GM21447 (cell line): ENCODE results near the gene ZNF652.
"Not testable (repeated sequence)": the region's sequence is repeated elsewhere in the genome, so short reads cannot be mapped to it uniquely, and the experiment has no call there.

Source experiments
- ATAC-seq: cut with Tn5 transposase; IDR thresholded peaks from one replicate; pipeline ENCODE4 v1.9.1; 2021; ENCODE audit not compliant: unreplicated experiment

ZNF652 gene

DNA sequence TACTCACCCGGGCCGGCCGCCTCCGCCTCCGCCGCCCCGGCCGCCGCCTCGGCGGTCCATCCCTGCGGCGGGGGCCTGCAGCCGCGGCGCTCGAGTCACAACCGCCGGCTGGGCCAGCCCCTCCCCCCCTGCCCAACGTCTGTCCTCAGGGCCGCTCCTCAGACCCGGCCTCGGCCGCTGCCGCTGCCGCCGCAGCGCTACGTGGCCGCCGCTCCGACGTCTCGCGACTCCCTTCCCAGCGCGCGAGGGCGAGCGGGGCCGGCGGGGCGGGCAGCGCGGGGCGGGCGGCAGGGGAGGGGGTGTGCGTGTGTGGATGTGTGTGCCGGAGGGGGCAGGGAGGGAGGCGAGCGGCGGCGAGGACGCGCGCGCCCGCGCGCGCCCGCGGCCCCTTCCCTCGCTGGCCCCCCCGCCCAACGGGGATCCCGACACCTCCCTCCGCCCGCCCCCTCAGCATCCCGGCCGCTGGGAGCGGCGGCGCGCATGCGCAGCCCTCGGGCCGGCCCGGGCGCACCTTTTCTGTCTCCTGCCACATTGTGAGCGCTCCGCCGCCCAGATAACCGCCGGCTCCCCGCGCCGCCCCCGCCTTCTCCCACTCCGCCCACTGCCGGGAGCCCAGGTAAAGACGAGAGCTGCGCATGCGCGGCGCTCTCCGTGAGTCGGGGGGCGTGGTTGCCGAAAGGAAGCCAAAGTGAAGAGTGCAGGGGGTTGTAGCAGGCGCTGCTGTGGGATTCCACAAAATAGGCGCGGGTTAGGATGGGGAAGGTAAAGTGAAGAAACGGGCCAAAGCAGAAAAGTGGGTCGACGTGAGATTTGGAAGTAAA, at the start of gene ZNF652:
ZNF652 (minus strand) TSS at position 349 of the 821 bp plus-strand sequence. CDS start 44,525 bp downstream, outside the sequence.
- ATAC-seq: peak; percentile 47

DNA sequence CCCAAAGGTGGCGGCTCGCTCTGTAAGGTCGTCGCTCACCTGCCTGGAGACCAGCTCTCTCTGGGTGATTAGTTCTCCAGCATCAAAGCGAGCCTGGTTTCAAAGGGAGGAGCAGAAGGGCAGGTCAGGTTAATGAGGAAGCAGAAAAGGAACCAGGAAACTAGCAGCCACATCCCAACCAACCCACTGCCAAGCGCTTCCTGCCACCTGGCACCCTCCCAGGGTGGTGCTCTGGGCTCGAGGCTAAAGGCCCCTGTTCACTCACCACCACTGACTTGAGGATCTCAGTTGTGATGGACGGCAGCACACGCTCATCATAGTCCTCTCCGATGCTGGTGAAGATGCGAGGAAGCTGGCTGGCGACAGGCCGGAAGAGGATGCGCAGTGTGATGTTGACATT, 47.0 kb upstream of the ZNF652 start:
- ATAC-seq: no peak

DNA sequence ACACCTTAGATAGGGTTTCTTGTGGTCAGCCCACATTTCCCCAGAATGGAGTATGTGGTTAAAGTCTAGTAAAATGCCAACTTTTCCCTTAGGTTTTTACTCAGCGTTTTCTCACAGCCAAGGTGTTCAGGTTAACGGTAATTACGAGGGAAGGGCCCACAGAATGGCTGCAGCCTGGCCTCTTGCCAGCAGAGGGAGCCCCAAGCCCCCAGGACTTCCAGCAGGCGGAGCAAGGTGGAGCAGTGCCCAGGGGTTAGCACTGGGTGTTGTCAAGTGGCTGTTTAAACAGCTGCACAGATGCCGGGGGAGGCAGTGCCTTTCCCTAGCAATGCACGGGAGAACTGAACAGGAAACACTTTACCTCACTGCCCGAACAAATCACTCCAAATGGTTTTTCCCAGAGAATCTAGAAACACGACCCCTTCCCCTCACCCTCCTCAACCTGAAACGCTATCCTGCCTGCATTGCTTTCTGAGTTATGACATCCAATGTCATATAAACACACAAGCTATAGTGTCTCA, 46.0 kb upstream of the ZNF652 start:
- no peak for ATAC-seq

DNA sequence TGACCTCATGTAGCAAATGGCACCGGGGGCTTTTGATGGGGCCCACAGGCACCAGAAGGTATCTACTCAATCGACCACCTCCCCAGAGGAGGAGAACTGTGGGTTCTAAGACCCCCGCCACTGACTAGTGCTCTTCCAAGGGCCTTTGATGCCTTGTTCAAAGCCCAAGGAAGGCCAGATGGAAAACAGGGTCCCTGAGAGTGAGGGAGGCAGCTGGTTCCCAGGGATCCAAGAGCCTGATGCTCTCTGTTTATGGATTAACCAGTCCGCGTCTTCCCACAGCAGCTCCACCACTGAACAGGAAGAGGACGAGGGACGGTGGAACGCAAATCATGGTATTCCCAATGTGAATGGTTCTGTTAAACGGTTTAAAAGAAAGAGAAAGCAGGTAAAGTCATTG, 45.0 kb upstream of the ZNF652 start:
- ATAC-seq: no peak

DNA sequence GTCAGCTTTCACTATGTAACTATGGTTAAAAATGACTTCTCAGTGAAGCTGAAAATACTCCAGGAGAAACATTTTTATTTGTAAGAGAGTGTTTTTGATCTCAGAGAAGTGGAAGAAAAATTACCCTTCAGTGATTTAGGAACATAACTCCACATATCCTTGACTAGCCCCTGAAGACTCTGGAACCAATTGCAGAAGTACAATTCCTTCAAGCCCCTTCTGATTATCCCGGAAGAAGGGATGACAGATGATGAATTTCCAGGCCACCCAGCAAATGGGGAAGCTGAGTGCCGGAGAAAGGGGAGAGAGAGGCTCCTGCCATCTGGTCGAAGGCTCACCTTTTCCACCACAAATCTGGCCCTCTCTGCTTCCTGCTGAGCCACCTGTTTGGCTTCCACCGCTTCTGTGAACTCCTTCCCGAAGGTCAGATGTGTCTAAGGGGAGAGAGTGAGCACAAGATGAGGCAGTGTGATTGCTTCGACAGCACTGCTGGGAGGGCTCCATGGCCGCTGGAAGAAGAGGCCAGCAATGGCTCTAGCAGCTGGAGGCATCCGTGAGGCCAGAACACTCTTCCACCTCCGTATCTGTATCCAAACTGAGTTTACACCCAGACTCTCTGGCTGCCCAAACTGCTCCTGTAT, 44.5 kb upstream of the ZNF652 start:
- no peak for ATAC-seq

DNA sequence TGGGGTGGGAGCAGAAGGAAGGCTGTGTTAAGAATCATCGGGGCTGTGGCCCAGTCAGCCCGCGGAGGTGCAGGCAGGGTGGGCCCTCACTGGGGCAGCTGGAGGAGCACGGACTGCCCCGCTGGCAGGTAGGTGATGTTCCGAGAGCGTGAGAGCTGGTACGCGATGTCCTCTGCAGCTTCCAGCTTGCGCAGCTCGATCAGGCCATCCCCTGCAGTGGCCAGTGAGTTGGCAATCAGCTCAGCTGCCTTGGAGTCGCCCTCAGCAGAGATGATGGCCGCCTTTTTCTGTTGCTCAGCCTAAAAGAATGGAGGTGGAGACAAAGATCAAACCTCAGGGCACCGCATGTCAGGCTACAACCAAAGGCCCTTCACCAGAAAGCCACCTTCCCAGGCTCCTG, 42.9 kb upstream of the ZNF652 start:
- no peak for ATAC-seq

DNA sequence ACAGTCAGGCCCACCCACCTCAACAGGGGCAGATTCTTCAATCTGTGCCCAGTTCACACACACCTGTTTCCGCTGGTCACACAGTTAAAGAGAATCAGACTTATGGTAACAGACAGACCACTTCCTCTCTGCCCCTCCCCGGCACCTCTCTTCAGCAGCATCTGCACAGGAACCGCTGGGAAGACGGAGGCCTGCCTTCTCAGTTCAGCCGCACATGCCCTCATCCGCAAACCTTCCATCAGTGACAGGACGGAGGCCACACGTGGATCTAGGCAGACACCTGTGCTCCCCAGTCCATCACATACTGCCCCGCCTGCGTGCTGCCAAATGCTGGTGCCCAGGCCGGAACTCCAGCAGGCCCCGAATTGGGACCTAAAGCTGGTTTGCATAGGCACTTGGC, 42.3 kb upstream of the ZNF652 start:
- ATAC-seq: no peak

DNA sequence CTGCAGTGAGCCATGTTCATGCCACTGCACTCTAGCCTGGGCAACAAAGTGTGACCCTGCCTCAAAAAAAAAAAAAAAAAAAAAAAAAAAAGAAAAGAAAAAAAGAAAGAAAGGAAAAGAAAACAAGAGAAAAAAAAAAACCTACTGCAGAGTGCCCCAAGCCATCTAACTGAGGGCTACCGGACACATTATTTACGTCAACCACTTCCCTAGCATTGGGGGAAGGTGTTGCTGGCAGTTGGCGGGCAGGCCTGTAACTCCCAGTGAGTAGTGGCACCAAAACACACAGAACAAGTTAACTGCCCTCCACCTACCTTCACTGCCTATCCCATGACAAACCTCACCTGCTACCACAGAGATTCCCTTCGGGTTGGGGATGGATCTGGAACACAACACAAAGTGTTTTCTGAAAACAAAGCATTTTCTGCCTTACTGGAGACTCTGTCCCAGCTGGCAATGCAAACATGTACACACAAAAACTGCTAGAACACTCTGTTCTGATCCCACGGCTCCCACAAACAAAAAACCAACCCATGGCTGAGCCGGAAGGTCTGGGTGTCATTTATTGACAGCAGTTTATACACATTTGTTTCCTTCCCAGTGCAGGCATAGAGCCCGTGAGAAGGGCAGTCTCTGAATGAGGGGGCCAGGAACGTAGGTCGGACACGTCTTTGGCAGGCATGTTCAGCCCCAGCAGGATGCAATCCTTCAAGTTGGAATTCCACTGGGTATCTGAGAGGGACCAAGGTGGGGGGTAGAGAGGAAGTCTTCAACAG, 41.7 kb upstream of the ZNF652 start:
- no peak for ATAC-seq

DNA sequence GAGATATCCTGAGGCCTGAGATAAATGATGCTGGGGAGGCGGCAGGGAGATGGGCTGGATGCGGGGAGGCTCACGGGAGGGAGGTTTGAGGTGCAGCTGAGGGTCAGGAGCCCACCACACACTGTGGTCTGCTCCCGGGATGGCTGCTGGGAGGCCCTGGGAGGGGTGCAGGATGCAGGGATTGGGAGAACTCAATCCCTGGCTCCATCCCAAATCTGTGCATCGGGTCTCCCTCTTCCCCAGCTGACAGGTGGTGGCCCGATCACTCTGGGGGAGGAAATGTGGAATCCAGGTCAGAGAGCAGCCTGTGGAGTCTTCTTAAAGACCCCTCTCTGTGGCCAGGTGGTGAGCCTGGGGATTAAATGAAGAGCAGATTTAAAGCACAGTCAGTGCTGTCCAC, 40.7 kb upstream of the ZNF652 start:
- ATAC-seq: no peak

DNA sequence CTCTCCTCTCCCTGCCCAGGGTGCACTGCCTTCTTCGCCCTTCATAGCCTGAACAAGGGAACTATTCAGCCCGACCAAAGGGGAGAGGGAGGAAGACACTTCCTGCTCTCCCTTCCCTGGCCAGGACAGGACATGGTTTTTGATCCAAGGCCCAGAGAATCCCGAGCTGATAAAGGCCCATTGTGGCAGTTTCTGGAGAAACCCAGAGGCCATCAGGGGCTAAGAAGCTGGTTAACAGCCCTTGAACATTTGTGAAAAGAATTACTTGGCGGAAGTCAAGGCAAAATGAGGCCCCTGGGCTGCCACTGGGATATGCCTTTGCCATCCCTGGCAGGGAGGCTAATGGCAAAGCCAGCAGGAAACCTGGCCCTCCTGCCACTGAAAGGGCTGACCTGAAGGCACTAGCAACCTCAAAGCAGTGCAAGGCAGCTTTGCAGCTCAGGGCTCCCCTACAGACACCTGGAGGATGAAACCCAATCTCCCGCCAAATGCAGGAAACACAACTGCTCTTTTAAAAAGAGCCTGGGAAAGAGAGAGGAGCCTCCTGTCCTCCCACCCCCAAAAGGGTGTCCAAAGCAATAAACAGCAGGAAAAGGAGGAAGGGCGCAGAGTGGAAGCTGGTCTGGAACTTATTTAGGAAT, 40.0 kb upstream of the ZNF652 start:
- ATAC-seq: no peak

DNA sequence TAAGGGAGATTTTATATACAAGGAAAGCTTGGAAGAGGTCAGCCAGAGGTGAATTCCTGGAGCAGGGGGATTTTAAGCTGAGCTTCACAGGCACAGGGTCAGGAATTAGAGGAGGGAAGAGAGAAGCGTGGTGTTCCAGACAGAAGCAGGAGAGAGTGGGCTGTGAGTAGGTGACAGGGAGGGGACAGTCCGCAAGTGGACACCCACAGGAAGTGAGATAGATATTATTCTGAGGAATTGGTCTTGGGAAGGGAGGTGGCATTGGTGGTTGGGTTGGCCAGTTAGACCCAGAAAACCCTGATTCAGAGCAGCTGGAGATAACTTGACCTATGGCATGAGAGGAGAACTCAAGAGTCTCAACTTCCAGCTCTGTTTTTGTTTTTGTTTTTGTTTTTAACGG, 37.9 kb upstream of the ZNF652 start:
- no peak for ATAC-seq

DNA sequence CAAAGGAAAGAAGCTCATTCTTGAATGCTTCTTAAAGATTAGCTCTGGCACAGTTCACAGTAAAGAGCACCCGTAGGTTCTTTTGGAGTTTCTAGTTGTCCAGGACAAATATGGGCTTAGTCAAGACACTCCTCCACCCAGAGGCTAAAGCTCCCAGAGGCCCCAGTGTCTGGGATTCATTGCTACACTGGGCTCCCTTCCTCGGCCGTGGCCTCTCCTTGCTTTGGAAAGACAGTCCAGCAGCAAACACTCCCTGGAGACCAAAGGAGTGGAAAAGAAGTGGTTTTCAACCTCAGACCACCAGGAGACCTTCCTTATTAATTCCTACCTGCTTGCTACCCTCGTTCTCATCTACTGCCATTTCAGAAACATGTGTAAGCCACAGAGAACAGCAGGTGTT, 35.5 kb upstream of the ZNF652 start:
- ATAC-seq: no peak

DNA sequence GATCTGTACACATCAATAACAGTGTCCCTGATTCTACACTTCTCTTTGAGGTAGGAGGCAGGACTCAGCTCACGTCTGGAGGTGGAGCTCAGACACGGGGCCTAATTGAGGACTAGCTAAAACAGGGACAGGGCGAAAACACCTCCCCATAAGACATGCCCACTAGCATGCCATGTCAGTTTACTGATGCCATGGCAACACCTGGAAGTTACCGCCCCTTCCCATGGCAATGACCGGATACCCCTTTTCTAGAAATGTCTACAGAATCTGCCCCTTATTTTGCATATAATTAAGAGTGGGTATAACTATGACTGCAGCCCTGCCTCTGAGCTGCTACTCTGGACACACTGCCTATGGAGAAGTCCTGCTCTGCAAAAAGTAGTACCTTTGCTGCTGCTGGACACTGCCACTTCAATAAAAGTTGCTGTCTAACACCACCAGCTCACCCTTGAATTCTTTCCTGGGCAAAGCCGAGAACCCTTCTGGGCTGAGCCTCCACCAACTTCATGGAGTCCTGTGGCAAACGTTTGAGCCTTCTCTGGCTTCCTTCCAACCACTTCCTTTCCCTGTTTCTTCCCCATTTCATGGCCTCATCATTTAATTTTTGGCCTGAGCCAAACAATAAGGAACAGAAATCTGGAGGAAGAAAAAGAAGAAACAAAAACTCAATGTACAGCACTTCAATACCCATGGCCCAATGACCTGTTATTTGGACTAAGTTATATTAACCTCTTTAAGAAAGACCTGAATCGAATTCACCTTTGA, 31.6 kb upstream of the ZNF652 start:
- no peak for ATAC-seq

DNA sequence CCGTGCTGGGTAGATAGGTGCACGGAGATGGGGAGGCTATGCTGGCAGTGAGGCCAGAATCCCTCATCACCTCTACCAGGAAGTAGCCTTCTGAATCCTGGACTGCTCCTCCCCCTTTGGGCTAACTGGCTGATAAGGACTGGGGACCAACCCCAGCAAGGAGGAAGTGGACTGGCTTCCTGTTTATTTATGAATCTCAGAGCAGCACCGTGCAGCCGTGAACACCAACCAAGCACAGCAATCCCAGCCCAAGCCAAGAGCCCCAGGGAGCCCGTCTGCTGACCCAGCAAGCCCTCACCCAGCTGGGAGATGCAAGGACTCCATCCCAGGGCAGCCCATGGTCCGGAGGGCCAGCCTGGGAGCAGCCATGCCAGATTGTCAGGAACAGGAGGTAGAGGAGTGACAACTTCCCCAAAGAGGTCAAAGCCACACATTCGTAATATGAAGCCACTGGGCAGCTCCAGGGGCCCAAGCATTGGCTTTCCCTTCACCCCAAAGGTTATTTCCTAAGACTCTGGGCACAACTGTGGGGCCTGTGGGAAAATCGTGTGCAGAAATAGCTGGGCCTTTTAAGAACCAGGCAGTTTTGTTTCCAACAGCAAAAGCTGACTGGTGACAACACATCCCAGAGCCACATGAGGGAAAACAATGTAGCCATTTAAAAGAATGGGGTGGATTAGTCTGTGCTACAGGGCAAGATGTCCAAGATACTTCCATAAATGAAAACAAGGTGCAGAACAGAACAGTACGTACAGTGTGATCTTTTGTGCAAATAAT, 28.7 kb upstream of the ZNF652 start:
- no peak for ATAC-seq

DNA sequence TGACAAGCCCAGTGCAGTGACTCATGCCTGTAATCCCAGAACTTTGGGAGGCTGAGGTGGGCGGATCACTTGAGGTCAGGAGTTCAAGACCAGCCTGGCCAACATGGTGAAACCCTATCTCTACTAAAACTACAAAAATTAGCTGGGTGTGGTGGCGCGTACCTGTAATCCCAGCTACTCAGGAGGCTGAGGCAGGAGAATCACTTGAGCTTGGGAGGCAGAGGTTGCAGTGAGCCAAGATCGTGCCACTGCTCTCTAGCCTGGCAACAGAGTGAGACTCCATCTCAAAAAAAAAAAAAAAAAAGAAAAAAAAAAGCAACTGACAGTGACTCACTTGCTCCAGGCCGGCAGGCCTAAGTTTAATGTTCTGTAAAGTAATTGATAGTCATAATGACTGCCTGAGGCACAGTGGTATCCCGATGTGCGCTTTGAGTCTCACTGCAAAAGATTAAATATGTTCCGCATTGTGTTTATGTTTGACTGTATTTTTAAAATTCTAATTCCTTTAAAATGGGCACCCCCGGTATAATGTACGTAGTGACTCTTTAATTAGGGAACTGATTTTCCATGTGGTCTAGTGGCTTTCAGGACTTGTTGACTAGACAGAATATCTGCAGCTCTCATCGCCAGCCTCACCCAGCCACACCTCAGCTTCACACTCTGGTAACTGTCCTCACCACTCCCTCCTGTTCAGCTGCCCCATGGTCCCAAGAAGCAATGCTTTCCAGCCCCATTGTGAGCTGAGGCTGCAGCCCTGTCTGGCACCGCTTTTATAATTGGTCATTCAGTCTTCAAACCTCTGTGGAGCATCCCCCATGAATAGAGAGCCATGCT, 27.7 kb upstream of the ZNF652 start:
- not testable (repeated sequence) for ATAC-seq

DNA sequence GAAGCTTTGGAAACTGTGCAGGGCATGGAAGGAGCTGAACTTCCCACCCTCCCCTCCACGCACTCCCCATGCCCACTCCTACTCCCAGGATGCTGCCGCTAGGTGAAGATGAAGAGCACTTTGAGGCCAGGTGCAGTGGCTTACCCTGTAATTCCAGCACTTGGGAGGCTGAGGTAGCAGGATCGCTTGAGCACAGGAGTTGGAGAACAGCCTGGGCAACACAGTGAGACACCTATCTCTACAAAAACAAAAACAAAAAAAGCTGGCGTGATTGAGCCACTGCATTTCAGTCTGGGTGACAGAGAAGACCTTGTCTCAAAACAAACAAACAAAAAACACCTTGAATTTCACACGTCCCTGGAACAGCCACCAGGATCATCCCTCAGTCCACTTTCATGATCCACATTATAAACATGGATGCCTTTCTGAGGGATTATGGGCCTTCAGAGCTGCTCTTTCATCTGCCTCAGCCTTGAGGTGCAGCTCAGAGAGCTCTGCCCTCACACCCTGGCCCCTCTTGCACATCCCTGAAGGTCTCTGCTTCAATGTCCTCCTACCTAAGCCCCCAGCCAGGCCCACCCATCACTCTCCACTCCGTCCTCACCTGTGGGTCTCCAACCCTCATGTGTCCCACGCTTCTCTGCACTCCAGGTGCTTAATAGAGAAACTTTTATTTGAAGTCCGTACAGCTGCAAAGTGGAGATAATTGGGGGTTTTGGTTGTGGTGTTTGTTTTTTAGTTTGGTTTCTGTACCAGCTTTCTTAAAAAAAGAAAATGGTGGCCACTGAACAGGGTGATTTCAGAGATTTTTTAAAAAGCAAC, 26.9 kb upstream of the ZNF652 start:
- no peak for ATAC-seq

DNA sequence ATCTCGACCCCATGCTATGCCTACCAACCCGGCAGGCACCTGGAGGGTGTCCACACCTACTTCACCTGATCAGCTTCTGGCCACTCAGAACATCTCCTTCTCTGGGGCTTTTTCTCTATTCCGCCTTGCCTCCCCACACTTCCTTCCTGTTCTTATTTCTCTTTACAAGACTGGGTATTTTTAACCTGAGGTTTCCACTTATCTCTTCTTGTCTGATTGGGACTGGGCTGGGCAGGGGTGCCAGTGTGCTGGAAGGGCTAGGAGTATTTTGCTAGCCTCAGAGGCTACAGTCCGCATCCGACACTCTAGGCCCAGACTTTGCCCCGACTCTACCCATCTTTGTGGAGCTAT, 26.2 kb upstream of the ZNF652 start:
- peak; percentile 59 for ATAC-seq
